Dermis microvascular lymphatic vessel endothelial cell (primary cell): Measurements from ENCODE around the gene AKR1C4. TPM values are rescaled to one million over a fixed set of nuclear protein-coding genes. Genes with fewer than 3 reads are reported as not detected.
A peak's percentile ranks its signal among the peaks of the same experiment; 100 is the strongest.
"Not testable (repeated sequence)": the region's sequence is repeated elsewhere in the genome, so short reads cannot be mapped to it uniquely, and the experiment has no call there.

Experiments
- DNase-seq, 2 donors: peaks; one replicate each; pipeline versions ENCODE4 v3.0.0 to v3.0.0-alpha.2; 2010; ENCODE audit warnings: low read depth in 2 of 2
- total RNA-seq: library from RNA; depleted of rRNA; stranded (reverse); fragments of >200 nt; gene quantifications from 2 replicates; pipeline ENCODE4 v1.2.1, GENCODE V29; 2014

Gene AKR1C4
- total RNA-seq, 1 donor from 2014 or later, result not detected

GRCh38 chr10:5206799-5207198 is 10.2 kb downstream of the AKR1C4 start:
- DNase-seq, result no peak

GRCh38 chr10:5209776-5210175 is 13.1 kb downstream of the AKR1C4 start:
- DNase-seq, result not testable (repeated sequence)

- peak in 1 of 2 donors; percentile 3 for DNase-seq
These were observed 13.6 kb downstream of the AKR1C4 start for GRCh38 chr10:5210261-5210660.

- no peak for DNase-seq
These were observed 15.3 kb downstream of the AKR1C4 start for GRCh38 chr10:5211696-5212536.

GRCh38 chr10:5216801-5217200 is 20.2 kb downstream of the AKR1C4 start:
- no peak for DNase-seq

- no peak for DNase-seq
These were observed 22.6 kb downstream of the AKR1C4 start for GRCh38 chr10:5219262-5219661.

- DNase-seq, result not testable (repeated sequence)
These were observed 26.3 kb downstream of the AKR1C4 start for GRCh38 chr10:5222942-5223341.

GRCh38 chr10:5229019-5229418 is 32.4 kb downstream of the AKR1C4 start:
- DNase-seq, result no peak

GRCh38 chr10:5233324-5233723 is 36.7 kb downstream of the AKR1C4 start:
- DNase-seq, result no peak

- peak; percentile 37 to 42 for DNase-seq
These were observed 37.6 kb downstream of the AKR1C4 start for GRCh38 chr10:5234106-5234860.

GRCh38 chr10:5237541-5237940 is 40.9 kb downstream of the AKR1C4 start:
- not testable (repeated sequence) for DNase-seq

- no peak for DNase-seq
These were observed 45.9 kb downstream of the AKR1C4 start for GRCh38 chr10:5242585-5242984.

GRCh38 chr10:5243521-5243987 is 46.9 kb downstream of the AKR1C4 start:
- no peak for DNase-seq

- no peak for DNase-seq
These were observed 55.8 kb downstream of the AKR1C4 start for GRCh38 chr10:5252177-5253037.

GRCh38 chr10:5254488-5254887 is 57.9 kb downstream of the AKR1C4 start:
- DNase-seq, result no peak

GRCh38 chr10:5257768-5258167 is 61.1 kb downstream of the AKR1C4 start:
- not testable (repeated sequence) for DNase-seq

- DNase-seq, result no peak
These were observed 62.7 kb downstream of the AKR1C4 start for GRCh38 chr10:5259132-5259951.

- no peak for DNase-seq
These were observed 63.4 kb downstream of the AKR1C4 start for GRCh38 chr10:5259952-5260578.

GRCh38 chr10:5260828-5261227 is 64.2 kb downstream of the AKR1C4 start:
- no peak for DNase-seq

GRCh38 chr10:5265139-5265538 is 68.5 kb downstream of the AKR1C4 start:
- no peak for DNase-seq
